ACHN (cell line): ENCODE data around the gene CELA2B.
A peak's percentile ranks its signal among the peaks of the same experiment; 100 is the strongest.
"Not testable (repeated sequence)": the region's sequence is repeated elsewhere in the genome, so short reads cannot be mapped to it uniquely, and the experiment has no call there.

Experiments used
- DNase-seq: peaks from one replicate; pipeline ENCODE4 v3.0.0-alpha.2; 2015
- in situ Hi-C: cut with HindIII; loops from 2 replicates; pipeline ENCODE4 v1.10.0; 2017; ENCODE audit warnings: low sequenced_read_pairs, low pct_ligation_motif_present, low pct_unique_long_range_greater_than_20kb

CELA2B gene

GRCh38 chr1:15513192-15513591 lies 37.3 kb downstream of the CELA2B start:
- no peak for DNase-seq
- in situ Hi-C loops = no loop called here

GRCh38 chr1:15513919-15514318 lies 38.0 kb downstream of the CELA2B start:
- in situ Hi-C loops = no loop called here
- DNase-seq = no peak

GRCh38 chr1:15514557-15514956 lies 38.7 kb downstream of the CELA2B start:
- DNase-seq, in situ Hi-C loops: not testable (repeated sequence)

GRCh38 chr1:15515022-15515663 lies 39.2 kb downstream of the CELA2B start:
- no peak for DNase-seq
- in situ Hi-C loops = no loop called here

- no peak for DNase-seq
- in situ Hi-C loops = no loop called here
These were observed 43.7 kb downstream of the CELA2B start for GRCh38 chr1:15519625-15520024.

GRCh38 chr1:15521206-15521906 lies 45.5 kb downstream of the CELA2B start:
- DNase-seq, in situ Hi-C loops: not testable (repeated sequence)

- no peak for DNase-seq
- in situ Hi-C loops = no loop called here
These were observed 46.6 kb downstream of the CELA2B start for GRCh38 chr1:15522551-15522950.

GRCh38 chr1:15523104-15524020 lies 47.5 kb downstream of the CELA2B start:
- DNase-seq = no peak
- in situ Hi-C loops = no loop called here

- in situ Hi-C loops = no loop called here
- DNase-seq = no peak
These were observed 48.0 kb downstream of the CELA2B start, which contains the start of gene CASP9 for GRCh38 chr1:15524021-15524282. Gene CASP9 (minus strand): TSS chr1:15524215. CDS start chr1:15524200, 15 bp downstream.

GRCh38 chr1:15524283-15525049 lies 48.6 kb downstream of the CELA2B start:
- in situ Hi-C loops = no loop called here

GRCh38 chr1:15525050-15526020 lies 49.4 kb downstream of the CELA2B start:
- no peak for DNase-seq

More at GRCh38 chr1:15524283-15525049, 48.6 kb downstream of the CELA2B start:
- peak; percentile 96 for DNase-seq

GRCh38 chr1:15526021-15526489 lies 50.2 kb downstream of the CELA2B start:
- no peak for DNase-seq
- in situ Hi-C loops = no loop called here

More at GRCh38 chr1:15525050-15526020, 49.4 kb downstream of the CELA2B start:
- in situ Hi-C loops = no loop called here

GRCh38 chr1:15526490-15527339 lies 50.8 kb downstream of the CELA2B start, which contains the start of gene DNAJC16:
Gene DNAJC16 (plus strand): TSS chr1:15526848. CDS start chr1:15529106, 2,258 bp downstream.
- peak; percentile 99 for DNase-seq
- in situ Hi-C loops = no loop called here

GRCh38 chr1:15531003-15531402 lies 55.1 kb downstream of the CELA2B start:
- peak; percentile 82 for DNase-seq
- in situ Hi-C loops = no loop called here

- DNase-seq = no peak
These were observed 55.8 kb downstream of the CELA2B start for GRCh38 chr1:15531682-15532081.

GRCh38 chr1:15538771-15539170 lies 62.9 kb downstream of the CELA2B start:
- in situ Hi-C loops = no loop called here
- no peak for DNase-seq

More at GRCh38 chr1:15531682-15532081, 55.8 kb downstream of the CELA2B start:
- in situ Hi-C loops = no loop called here
